ENCODE measurements around the gene NDUFAB1.
"Not testable (repeated sequence)": the region's sequence is repeated elsewhere in the genome, so short reads cannot be mapped to it uniquely, and the experiment has no call there.

NDUFAB1 gene

GRCh38 chr16:23631874-23632273 is 35.8 kb upstream of the NDUFAB1 start:
- H3K4me1 ChIP-seq (ENCODE audit: control extremely low read depth in 1 of 4, control insufficient read depth in 4 of 4, insufficient read depth in 4 of 4, low read length in 3 of 4); H3K4me3 ChIP-seq (ENCODE audit: control insufficient read depth in 1 of 7, extremely low read depth in 1 of 7, insufficient read depth in 4 of 7, low read depth in 2 of 7, low read length in 6 of 7); DNase-seq; H3K27ac ChIP-seq (ENCODE audit: insufficient read depth in 1 of 2, low read depth in 1 of 2, low read length in 2 of 2, poor library complexity in 1 of 2, severe bottlenecking in 2 of 2); H3K9me3 ChIP-seq (ENCODE audit: control extremely low read depth in 1 of 5, control insufficient read depth in 4 of 5, insufficient read depth in 2 of 5, low read depth in 1 of 5, low read length in 4 of 5); H3K27me3 ChIP-seq (replicated peaks in 2 of 5; ENCODE audit: control insufficient read depth in 4 of 5, insufficient read depth in 5 of 5, low read length in 4 of 5); CTCF ChIA-PET; POLR2A ChIA-PET: not testable (repeated sequence)
- H3K36me3 ChIP-seq (ENCODE audit: control insufficient read depth in 4 of 4, insufficient read depth in 4 of 4, low read length in 3 of 4) = peaks cover 11 to 64% (median 37%) of the 10 kb centered on the region in 4 experiments
- 90% methylated on average over 1 of the region's 3 CpGs for WGBS (ENCODE audit: insufficient coverage)

- no peaks in the 10 kb centered on the region for H3K27me3 ChIP-seq (replicated peaks in 2 of 5; ENCODE audit: control insufficient read depth in 4 of 5, insufficient read depth in 5 of 5, low read length in 4 of 5)
- CTCF ChIA-PET = no interaction called here
- peaks cover 8 to 61% (median 33%) of the 10 kb centered on the region in 4 experiments for H3K36me3 ChIP-seq (ENCODE audit: control insufficient read depth in 4 of 4, insufficient read depth in 4 of 4, low read length in 3 of 4)
- H3K4me1 ChIP-seq (ENCODE audit: control extremely low read depth in 1 of 4, control insufficient read depth in 4 of 4, insufficient read depth in 4 of 4, low read length in 3 of 4) = no peaks in the 10 kb centered on the region
- no peak for DNase-seq
- 100% methylated on average over 7 of the region's 8 CpGs for WGBS (ENCODE audit: insufficient coverage)
- no peaks in the 10 kb centered on the region for H3K9me3 ChIP-seq (ENCODE audit: control extremely low read depth in 1 of 5, control insufficient read depth in 4 of 5, insufficient read depth in 2 of 5, low read depth in 1 of 5, low read length in 4 of 5)
- H3K4me3 ChIP-seq (ENCODE audit: control insufficient read depth in 1 of 7, extremely low read depth in 1 of 7, insufficient read depth in 4 of 7, low read depth in 2 of 7, low read length in 6 of 7) = no peak overlapping the region
- POLR2A ChIA-PET = no interaction called here
- H3K27ac ChIP-seq (ENCODE audit: insufficient read depth in 1 of 2, low read depth in 1 of 2, low read length in 2 of 2, poor library complexity in 1 of 2, severe bottlenecking in 2 of 2) = peak overlapping the region in 1 of 2 experiments; percentile 18
Measured at GRCh38 chr16:23629516-23629915, 33.4 kb upstream of the NDUFAB1 start.

GRCh38 chr16:23624092-23624491 is 28.0 kb upstream of the NDUFAB1 start:
- Histone ChIP-seq H3K36me3 (ENCODE audit: control insufficient read depth in 4 of 4, insufficient read depth in 4 of 4, low read length in 3 of 4) (peaks cover 4 to 71% (median 48%) of the 10 kb centered on the region in 4 experiments), H3K27me3 (replicated peaks in 2 of 5; ENCODE audit: control insufficient read depth in 4 of 5, insufficient read depth in 5 of 5, low read length in 4 of 5) (no peaks in the 10 kb centered on the region), H3K4me3 (ENCODE audit: control insufficient read depth in 1 of 7, extremely low read depth in 1 of 7, insufficient read depth in 4 of 7, low read depth in 2 of 7, low read length in 6 of 7) (no peak overlapping the region), H3K27ac (ENCODE audit: insufficient read depth in 1 of 2, low read depth in 1 of 2, low read length in 2 of 2, poor library complexity in 1 of 2, severe bottlenecking in 2 of 2) (no peak overlapping the region), H3K9me3 (ENCODE audit: control extremely low read depth in 1 of 5, control insufficient read depth in 4 of 5, insufficient read depth in 2 of 5, low read depth in 1 of 5, low read length in 4 of 5) (no peaks in the 10 kb centered on the region), H3K4me1 (ENCODE audit: control extremely low read depth in 1 of 4, control insufficient read depth in 4 of 4, insufficient read depth in 4 of 4, low read length in 3 of 4) (no peaks in the 10 kb centered on the region)
- POLR2A ChIA-PET = no interaction called here
- no peak for DNase-seq
- CTCF ChIA-PET = no interaction called here

- POLR2A ChIA-PET = no interaction called here
- Histone ChIP-seq H3K27me3 (replicated peaks in 2 of 5; ENCODE audit: control insufficient read depth in 4 of 5, insufficient read depth in 5 of 5, low read length in 4 of 5) (no peaks in the 10 kb centered on the region), H3K9me3 (ENCODE audit: control extremely low read depth in 1 of 5, control insufficient read depth in 4 of 5, insufficient read depth in 2 of 5, low read depth in 1 of 5, low read length in 4 of 5) (no peaks in the 10 kb centered on the region), H3K27ac (ENCODE audit: insufficient read depth in 1 of 2, low read depth in 1 of 2, low read length in 2 of 2, poor library complexity in 1 of 2, severe bottlenecking in 2 of 2) (no peak overlapping the region), H3K4me3 (ENCODE audit: control insufficient read depth in 1 of 7, extremely low read depth in 1 of 7, insufficient read depth in 4 of 7, low read depth in 2 of 7, low read length in 6 of 7) (no peak overlapping the region), H3K4me1 (ENCODE audit: control extremely low read depth in 1 of 4, control insufficient read depth in 4 of 4, insufficient read depth in 4 of 4, low read length in 3 of 4) (no peaks in the 10 kb centered on the region), H3K36me3 (ENCODE audit: control insufficient read depth in 4 of 4, insufficient read depth in 4 of 4, low read length in 3 of 4) (peaks cover 4 to 63% (median 36%) of the 10 kb centered on the region in 4 experiments)
- CTCF ChIA-PET = interaction anchor here (1.6 kb wide), 1 partner anchor 19 kb away, joined by 3 read pairs; no protein-coding TSS in a partner anchor
- 98% methylated on average over 9 of the region's 9 CpGs for WGBS (ENCODE audit: insufficient coverage)
- no peak for DNase-seq
Measured at GRCh38 chr16:23615805-23616204, 19.7 kb upstream of the NDUFAB1 start.

GRCh38 chr16:23611936-23612335 is 15.8 kb upstream of the NDUFAB1 start:
- peaks cover 8 to 45% (median 26%) of the 10 kb centered on the region in 4 experiments for H3K36me3 ChIP-seq (ENCODE audit: control insufficient read depth in 4 of 4, insufficient read depth in 4 of 4, low read length in 3 of 4)
- no peak for DNase-seq
- WGBS (ENCODE audit: insufficient coverage) = 100% methylated on average over 3 of the region's 3 CpGs

GRCh38 chr16:23610905-23611304 is 14.8 kb upstream of the NDUFAB1 start:
- POLR2A ChIA-PET = not testable (repeated sequence)

More at GRCh38 chr16:23611936-23612335, 15.8 kb upstream of the NDUFAB1 start:
- no peaks in the 10 kb centered on the region for H3K9me3 ChIP-seq (ENCODE audit: control extremely low read depth in 1 of 5, control insufficient read depth in 4 of 5, insufficient read depth in 2 of 5, low read depth in 1 of 5, low read length in 4 of 5)
- no peak overlapping the region for H3K4me3 ChIP-seq (ENCODE audit: control insufficient read depth in 1 of 7, extremely low read depth in 1 of 7, insufficient read depth in 4 of 7, low read depth in 2 of 7, low read length in 6 of 7)
- CTCF ChIA-PET = no interaction called here
- no peak overlapping the region for H3K27ac ChIP-seq (ENCODE audit: insufficient read depth in 1 of 2, low read depth in 1 of 2, low read length in 2 of 2, poor library complexity in 1 of 2, severe bottlenecking in 2 of 2)
- POLR2A ChIA-PET = no interaction called here
- no peaks in the 10 kb centered on the region for H3K4me1 ChIP-seq (ENCODE audit: control extremely low read depth in 1 of 4, control insufficient read depth in 4 of 4, insufficient read depth in 4 of 4, low read length in 3 of 4)
- no peaks in the 10 kb centered on the region for H3K27me3 ChIP-seq (replicated peaks in 2 of 5; ENCODE audit: control insufficient read depth in 4 of 5, insufficient read depth in 5 of 5, low read length in 4 of 5)

GRCh38 chr16:23609929-23610328 is 13.8 kb upstream of the NDUFAB1 start:
- no CpG with 5 or more reads among the region's 1 CpG for WGBS (ENCODE audit: insufficient coverage)
- no peaks in the 10 kb centered on the region for H3K4me1 ChIP-seq (ENCODE audit: control extremely low read depth in 1 of 4, control insufficient read depth in 4 of 4, insufficient read depth in 4 of 4, low read length in 3 of 4)
- no peaks in the 10 kb centered on the region for H3K27me3 ChIP-seq (replicated peaks in 2 of 5; ENCODE audit: control insufficient read depth in 4 of 5, insufficient read depth in 5 of 5, low read length in 4 of 5)
- H3K27ac ChIP-seq (ENCODE audit: insufficient read depth in 1 of 2, low read depth in 1 of 2, low read length in 2 of 2, poor library complexity in 1 of 2, severe bottlenecking in 2 of 2) = no peak overlapping the region
- POLR2A ChIA-PET = no interaction called here
- CTCF ChIA-PET = interaction anchor here (0.7 to 1.4 kb wide), 2 partner anchors 13 to 426 kb away, joined by 3 to 4 read pairs; no protein-coding TSS in a partner anchor
- H3K36me3 ChIP-seq (ENCODE audit: control insufficient read depth in 4 of 4, insufficient read depth in 4 of 4, low read length in 3 of 4) = peaks cover 8 to 37% (median 23%) of the 10 kb centered on the region in 4 experiments
- DNase-seq = no peak
- H3K9me3 ChIP-seq (ENCODE audit: control extremely low read depth in 1 of 5, control insufficient read depth in 4 of 5, insufficient read depth in 2 of 5, low read depth in 1 of 5, low read length in 4 of 5) = no peaks in the 10 kb centered on the region
- no peak overlapping the region for H3K4me3 ChIP-seq (ENCODE audit: control insufficient read depth in 1 of 7, extremely low read depth in 1 of 7, insufficient read depth in 4 of 7, low read depth in 2 of 7, low read length in 6 of 7)

More at GRCh38 chr16:23610905-23611304, 14.8 kb upstream of the NDUFAB1 start:
- H3K4me3 ChIP-seq (ENCODE audit: control insufficient read depth in 1 of 7, extremely low read depth in 1 of 7, insufficient read depth in 4 of 7, low read depth in 2 of 7, low read length in 6 of 7); DNase-seq; H3K27me3 ChIP-seq (replicated peaks in 2 of 5; ENCODE audit: control insufficient read depth in 4 of 5, insufficient read depth in 5 of 5, low read length in 4 of 5); H3K27ac ChIP-seq (ENCODE audit: insufficient read depth in 1 of 2, low read depth in 1 of 2, low read length in 2 of 2, poor library complexity in 1 of 2, severe bottlenecking in 2 of 2); H3K9me3 ChIP-seq (ENCODE audit: control extremely low read depth in 1 of 5, control insufficient read depth in 4 of 5, insufficient read depth in 2 of 5, low read depth in 1 of 5, low read length in 4 of 5); CTCF ChIA-PET; H3K4me1 ChIP-seq (ENCODE audit: control extremely low read depth in 1 of 4, control insufficient read depth in 4 of 4, insufficient read depth in 4 of 4, low read length in 3 of 4): not testable (repeated sequence)
- peaks cover 8 to 39% (median 23%) of the 10 kb centered on the region in 4 experiments for H3K36me3 ChIP-seq (ENCODE audit: control insufficient read depth in 4 of 4, insufficient read depth in 4 of 4, low read length in 3 of 4)
- 100% methylated on average over 2 of the region's 6 CpGs for WGBS (ENCODE audit: insufficient coverage)
